ENCODE data around the gene ANKRD65. TPM values are rescaled to one million over a fixed set of nuclear protein-coding genes. Genes with fewer than 3 reads are reported as not detected.

ANKRD65 gene
- total RNA-seq, 1 experiment from 2014 or later: 3.2 TPM

DNA sequence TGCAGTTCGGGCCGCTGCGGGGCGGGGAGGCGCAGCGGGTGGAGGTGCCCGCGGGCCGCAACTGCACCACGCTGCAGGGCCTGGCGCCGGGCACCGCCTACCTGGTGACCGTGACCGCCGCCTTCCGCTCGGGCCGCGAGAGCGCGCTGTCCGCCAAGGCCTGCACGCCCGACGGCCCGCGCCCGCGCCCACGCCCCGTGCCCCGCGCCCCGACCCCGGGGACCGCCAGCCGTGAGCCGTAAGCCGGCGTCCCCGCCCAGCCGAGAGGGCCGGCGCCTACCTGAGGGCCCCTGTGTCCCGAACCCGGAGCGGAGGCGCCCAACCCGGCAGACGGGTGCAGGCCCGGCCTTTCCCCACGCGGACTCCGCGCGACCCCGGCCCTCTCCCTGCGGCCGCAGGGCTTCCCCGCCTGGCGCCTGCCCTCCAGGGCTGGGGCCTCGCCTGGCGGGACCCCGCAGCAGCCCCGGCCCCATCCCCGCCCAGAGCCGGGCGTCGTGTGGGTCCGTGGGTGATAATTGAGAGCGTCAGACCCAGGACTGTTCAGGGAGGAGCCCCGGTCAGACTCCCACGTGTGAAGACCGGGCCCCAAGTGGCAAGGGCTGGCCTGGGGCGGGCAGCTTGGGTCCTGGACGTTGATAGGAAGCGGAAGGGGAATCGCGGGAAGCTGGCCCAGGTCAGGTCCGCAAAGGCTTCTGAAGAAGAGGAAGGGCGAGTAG, 18.6 kb upstream of the ANKRD65 start:
- intact Hi-C loops (cut with micrococcal nuclease; ENCODE audit: unreplicated experiment): loop anchor here (2.0 kb wide), 1 partner anchor 41 kb away; the partner anchor contains the start of gene CCNL2
- no peaks in the 10 kb centered on the region for H3K9me3 Mint-ChIP-seq (ENCODE audit: unreplicated experiment)
- H3K27me3 Mint-ChIP-seq (ENCODE audit: insufficient read depth, unreplicated experiment): no peaks in the 10 kb centered on the region
- ChIA-PET CTCF (no interaction called here), POLR2A (no interaction called here)
- TF ChIP-seq, protein P1, sequence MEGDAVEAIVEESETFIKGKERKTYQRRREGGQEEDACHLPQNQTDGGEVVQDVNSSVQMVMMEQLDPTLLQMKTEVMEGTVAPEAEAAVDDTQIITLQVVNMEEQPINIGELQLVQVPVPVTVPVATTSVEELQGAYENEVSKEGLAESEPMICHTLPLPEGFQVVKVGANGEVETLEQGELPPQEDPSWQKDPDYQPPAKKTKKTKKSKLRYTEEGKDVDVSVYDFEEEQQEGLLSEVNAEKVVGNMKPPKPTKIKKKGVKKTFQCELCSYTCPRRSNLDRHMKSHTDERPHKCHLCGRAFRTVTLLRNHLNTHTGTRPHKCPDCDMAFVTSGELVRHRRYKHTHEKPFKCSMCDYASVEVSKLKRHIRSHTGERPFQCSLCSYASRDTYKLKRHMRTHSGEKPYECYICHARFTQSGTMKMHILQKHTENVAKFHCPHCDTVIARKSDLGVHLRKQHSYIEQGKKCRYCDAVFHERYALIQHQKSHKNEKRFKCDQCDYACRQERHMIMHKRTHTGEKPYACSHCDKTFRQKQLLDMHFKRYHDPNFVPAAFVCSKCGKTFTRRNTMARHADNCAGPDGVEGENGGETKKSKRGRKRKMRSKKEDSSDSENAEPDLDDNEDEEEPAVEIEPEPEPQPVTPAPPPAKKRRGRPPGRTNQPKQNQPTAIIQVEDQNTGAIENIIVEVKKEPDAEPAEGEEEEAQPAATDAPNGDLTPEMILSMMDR (IDR thresholded peaks at IDR 0.05; ENCODE audit: insufficient read depth in 1 of 2, low read depth in 1 of 2, low read length in 1 of 2, severe bottlenecking in 1 of 2, unreplicated experiment in 1 of 2): no peak
- no peak overlapping the region for H3K27ac Mint-ChIP-seq (ENCODE audit: unreplicated experiment)
- Histone ChIP-seq H3K9me3 (no peaks in the 10 kb centered on the region), H3K27me3 (replicated peaks; ENCODE audit: control insufficient read depth, insufficient read depth, low read length) (no peaks in the 10 kb centered on the region), H3K4me3 (ENCODE audit: low read depth, low read length) (no peak overlapping the region), H3K4me1 (peaks cover 25% of the 10 kb centered on the region), H3K36me3 (ENCODE audit: control insufficient read depth, insufficient read depth, low read length) (no peaks in the 10 kb centered on the region)
- no peaks in the 10 kb centered on the region for H3K4me1 Mint-ChIP-seq (ENCODE audit: low read depth, unreplicated experiment)
- BruUV-seq (replicated peaks): no TSS peak
- H3K4me3 Mint-ChIP-seq (ENCODE audit: unreplicated experiment): no peak overlapping the region
- no peak for DNase-seq
- peaks cover 17% of the 10 kb centered on the region for H3K36me3 Mint-ChIP-seq (ENCODE audit: insufficient read depth, unreplicated experiment)

DNA sequence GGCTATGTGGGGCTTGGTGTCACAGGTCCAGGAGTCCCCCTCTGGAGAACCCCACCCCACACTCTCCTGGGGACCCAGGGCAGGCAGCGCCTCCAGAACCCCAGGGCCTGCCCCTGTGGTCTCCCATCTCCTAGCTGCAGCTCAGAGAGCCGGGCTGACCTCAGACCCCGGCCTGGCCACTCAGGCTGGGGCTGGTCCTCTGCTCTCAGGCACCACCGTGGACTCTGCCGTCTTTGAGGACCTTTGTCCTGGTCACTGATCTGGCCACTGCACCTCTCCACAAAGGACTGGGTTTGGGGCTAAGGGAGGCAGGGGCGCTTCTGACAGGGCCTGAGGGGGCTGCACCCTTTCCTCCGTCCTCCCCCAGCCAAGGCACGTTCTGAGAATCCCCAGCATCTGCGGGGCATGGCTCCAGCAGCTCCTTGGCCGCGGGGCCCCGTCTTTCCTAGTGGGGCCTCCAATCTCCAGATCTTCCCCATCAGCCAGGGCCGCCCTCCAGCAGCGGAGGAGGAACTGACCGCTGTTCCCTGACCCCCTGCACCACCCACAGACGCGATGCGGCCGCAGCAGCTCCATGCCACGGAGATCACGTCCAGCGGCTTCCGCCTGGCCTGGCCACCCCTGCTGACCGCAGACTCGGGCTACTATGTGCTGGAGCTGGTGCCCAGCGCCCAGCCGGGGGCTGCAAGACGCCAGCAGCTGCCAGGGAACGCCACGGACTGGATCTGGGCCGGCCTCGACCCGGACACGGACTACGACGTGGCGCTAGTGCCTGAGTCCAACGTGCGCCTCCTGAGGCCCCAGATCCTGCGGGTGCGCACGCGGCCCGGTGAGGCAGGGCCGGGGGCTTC, 17.7 kb upstream of the ANKRD65 start:
- BruUV-seq (replicated peaks): no TSS peak
- CTCF ChIA-PET: no interaction called here

DNA sequence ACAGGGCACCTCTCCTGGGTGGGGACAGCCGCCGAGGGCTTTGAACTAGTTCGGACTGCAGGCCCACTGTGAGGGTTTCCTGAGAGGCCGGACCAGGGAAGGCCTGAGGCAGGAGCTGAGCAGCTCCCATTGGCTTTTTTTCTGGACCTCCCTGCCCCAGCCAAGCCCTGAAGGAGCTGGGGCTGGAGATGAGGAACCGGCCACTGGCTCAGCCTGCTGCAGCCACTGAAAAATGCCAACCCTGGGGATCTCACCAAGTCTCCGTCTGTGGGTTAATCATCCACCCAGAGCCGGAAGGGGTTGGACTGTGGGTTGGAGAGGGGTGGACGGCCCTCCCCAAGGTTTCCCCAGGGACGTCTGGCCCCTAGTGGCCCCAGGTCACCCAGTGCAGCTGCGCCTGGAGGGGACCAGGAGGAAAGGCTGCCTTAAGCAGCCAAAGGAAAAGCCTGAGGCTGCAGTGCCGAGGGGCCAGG, 16.9 kb upstream of the ANKRD65 start:
- Mint-ChIP-seq H3K36me3 (ENCODE audit: insufficient read depth, unreplicated experiment) (peaks cover 14% of the 10 kb centered on the region), H3K9me3 (ENCODE audit: unreplicated experiment) (no peaks in the 10 kb centered on the region), H3K4me1 (ENCODE audit: low read depth, unreplicated experiment) (no peaks in the 10 kb centered on the region), H3K27ac (ENCODE audit: unreplicated experiment) (no peak overlapping the region), H3K27me3 (ENCODE audit: insufficient read depth, unreplicated experiment) (no peaks in the 10 kb centered on the region), H3K4me3 (ENCODE audit: unreplicated experiment) (no peak overlapping the region)
- H3K36me3 ChIP-seq (ENCODE audit: control insufficient read depth, insufficient read depth, low read length): no peaks in the 10 kb centered on the region
- no TSS peak for BruUV-seq (replicated peaks)
- H3K27me3 ChIP-seq (replicated peaks; ENCODE audit: control insufficient read depth, insufficient read depth, low read length): no peaks in the 10 kb centered on the region
- DNase-seq: peak; percentile 82
- POLR2A ChIA-PET: interaction anchor here (0.8 to 1.0 kb wide), 2 partner anchors 31 to 63 kb away, joined by 3 to 6 read pairs; partner anchors contain the start of genes AURKAIP1 and MRPL20
- no peaks in the 10 kb centered on the region for H3K9me3 ChIP-seq
- TF ChIP-seq, protein P1 (IDR thresholded peaks at IDR 0.05; ENCODE audit: insufficient read depth in 1 of 2, low read depth in 1 of 2, low read length in 1 of 2, severe bottlenecking in 1 of 2, unreplicated experiment in 1 of 2): peak in 1 of 2 experiments; percentile 47
- H3K4me1 ChIP-seq: peaks cover 43% of the 10 kb centered on the region
- CTCF ChIA-PET: no interaction called here
- no peak overlapping the region for H3K4me3 ChIP-seq (ENCODE audit: low read depth, low read length)
- intact Hi-C loops (cut with micrococcal nuclease; ENCODE audit: unreplicated experiment): no loop called here

More for the DNA sequence above, 17.7 kb upstream of the ANKRD65 start:
- TF ChIP-seq, protein P1 (IDR thresholded peaks at IDR 0.05; ENCODE audit: insufficient read depth in 1 of 2, low read depth in 1 of 2, low read length in 1 of 2, severe bottlenecking in 1 of 2, unreplicated experiment in 1 of 2): no peak
- Histone ChIP-seq H3K4me3 (ENCODE audit: low read depth, low read length) (no peak overlapping the region), H3K36me3 (ENCODE audit: control insufficient read depth, insufficient read depth, low read length) (no peaks in the 10 kb centered on the region), H3K9me3 (no peaks in the 10 kb centered on the region), H3K27me3 (replicated peaks; ENCODE audit: control insufficient read depth, insufficient read depth, low read length) (no peaks in the 10 kb centered on the region), H3K4me1 (peaks cover 35% of the 10 kb centered on the region)
- no peaks in the 10 kb centered on the region for H3K9me3 Mint-ChIP-seq (ENCODE audit: unreplicated experiment)
- H3K27me3 Mint-ChIP-seq (ENCODE audit: insufficient read depth, unreplicated experiment): no peaks in the 10 kb centered on the region
- intact Hi-C loops (cut with micrococcal nuclease; ENCODE audit: unreplicated experiment): no loop called here
- H3K36me3 Mint-ChIP-seq (ENCODE audit: insufficient read depth, unreplicated experiment): peaks cover 14% of the 10 kb centered on the region
- no peak overlapping the region for H3K4me3 Mint-ChIP-seq (ENCODE audit: unreplicated experiment)
- H3K4me1 Mint-ChIP-seq (ENCODE audit: low read depth, unreplicated experiment): no peaks in the 10 kb centered on the region
- POLR2A ChIA-PET: interaction anchor here (1.0 kb wide), 1 partner anchor 63 kb away, joined by 6 read pairs; the partner anchor contains the start of gene AURKAIP1
- no peak for DNase-seq
- no peak overlapping the region for H3K27ac Mint-ChIP-seq (ENCODE audit: unreplicated experiment)
